KBM-7 (cell line): ENCODE measurements around the gene PPP1R2B.
"Not testable (repeated sequence)": the region's sequence is repeated elsewhere in the genome, so short reads cannot be mapped to it uniquely, and the experiment has no call there.

Experiments
- DNase-seq: peaks from one replicate; pipeline ENCODE4 v3.0.0-alpha.2; 2015
- in situ Hi-C: fragments of 300-500 bp; cut with MboI; formaldehyde crosslinking; loops from 2 replicates; pipeline ENCODE4 v1.14.3; 2020; ENCODE audit warnings: low sequenced_read_pairs, low pct_unique_long_range_greater_than_20kb, mixed read lengths

PPP1R2B gene

GRCh38 chr5:156850206-156850751 lies at the start of gene PPP1R2B:
Gene PPP1R2B, plus strand, starts transcription at chr5:156850295. Its CDS starts 268 bp downstream, at chr5:156850563.
- in situ Hi-C loops, result no loop called here
- DNase-seq, result no peak

- in situ Hi-C loops, result no loop called here
- no peak for DNase-seq
These were observed 49.2 kb upstream of the PPP1R2B start for GRCh38 chr5:156800929-156801328.

- DNase-seq, result no peak
- in situ Hi-C loops, result no loop called here
These were observed 47.6 kb upstream of the PPP1R2B start for GRCh38 chr5:156802501-156802900.

- no peak for DNase-seq
- in situ Hi-C loops, result no loop called here
These were observed 46.7 kb upstream of the PPP1R2B start for GRCh38 chr5:156803404-156803803.

GRCh38 chr5:156812959-156813358 lies 37.1 kb upstream of the PPP1R2B start:
- in situ Hi-C loops, result no loop called here
- DNase-seq, result no peak

GRCh38 chr5:156815988-156816599 lies 34.0 kb upstream of the PPP1R2B start:
- in situ Hi-C loops, result no loop called here
- peak; percentile 22 for DNase-seq

- in situ Hi-C loops, result no loop called here
- no peak for DNase-seq
These were observed 30.6 kb upstream of the PPP1R2B start for GRCh38 chr5:156819537-156819936.

GRCh38 chr5:156819967-156820581 lies 30.0 kb upstream of the PPP1R2B start:
- no peak for DNase-seq
- in situ Hi-C loops, result no loop called here

- in situ Hi-C loops, result no loop called here
- DNase-seq, result no peak
These were observed 25.9 kb upstream of the PPP1R2B start for GRCh38 chr5:156824241-156824640.

GRCh38 chr5:156824800-156825199 lies 25.3 kb upstream of the PPP1R2B start:
- in situ Hi-C loops, result no loop called here
- DNase-seq, result no peak

- in situ Hi-C loops, result no loop called here
- DNase-seq, result no peak
These were observed 24.4 kb upstream of the PPP1R2B start for GRCh38 chr5:156825688-156826087.

- DNase-seq, result no peak
- in situ Hi-C loops, result no loop called here
These were observed 23.9 kb upstream of the PPP1R2B start for GRCh38 chr5:156826150-156826549.

- DNase-seq, result no peak
- in situ Hi-C loops, result no loop called here
These were observed 15.2 kb upstream of the PPP1R2B start for GRCh38 chr5:156834916-156835315.

GRCh38 chr5:156835905-156836304 lies 14.2 kb upstream of the PPP1R2B start:
- in situ Hi-C loops, result no loop called here
- DNase-seq, result no peak

GRCh38 chr5:156836846-156837245 lies 13.2 kb upstream of the PPP1R2B start:
- in situ Hi-C loops, result no loop called here
- no peak for DNase-seq

- in situ Hi-C loops, result no loop called here
- DNase-seq, result no peak
These were observed 11.1 kb upstream of the PPP1R2B start for GRCh38 chr5:156838961-156839360.

- in situ Hi-C loops, result no loop called here
- no peak for DNase-seq
These were observed 8.4 kb upstream of the PPP1R2B start for GRCh38 chr5:156841737-156842136.

- no peak for DNase-seq
- in situ Hi-C loops, result no loop called here
These were observed 3.2 kb upstream of the PPP1R2B start for GRCh38 chr5:156846914-156847313.

- DNase-seq, in situ Hi-C loops: not testable (repeated sequence)
These were observed 1.6 kb upstream of the PPP1R2B start for GRCh38 chr5:156848447-156848846.

- no peak for DNase-seq
- in situ Hi-C loops, result no loop called here
These were observed 1.8 kb downstream of the PPP1R2B start for GRCh38 chr5:156851880-156852279.

GRCh38 chr5:156853055-156853454 lies 3.0 kb downstream of the PPP1R2B start:
- in situ Hi-C loops, result not testable (repeated sequence)

More at GRCh38 chr5:156853055-156853454, 3.0 kb downstream of the PPP1R2B start:
- DNase-seq, result not testable (repeated sequence)
